ENCODE measurements around the gene CDHR2. TPM values are rescaled to one million over a fixed set of nuclear protein-coding genes. Genes with fewer than 3 reads are reported as not detected.

The CDHR2 gene
- total and polyA plus RNA-seq, 2 of the 13 experiments (the other 11 are each of a cell fraction or from before 2014, with no cell fraction given): 17.9 to 20.9 TPM

- CTCF ChIA-PET (ENCODE audit: low intra/inter-chr PET ratio, low total read pairs): no interaction called here
- no peak for ATAC-seq
- FAIRE-seq: no peak
Observed at GRCh38 chr5:176527246-176528222, 21.6 kb upstream of the CDHR2 start.

More at GRCh38 chr5:176527246-176528222, 21.6 kb upstream of the CDHR2 start:
- POLR2A ChIA-PET: interaction anchor here (0.6 to 1.3 kb wide), 4 partner anchors 8 to 22 kb away, joined by 3 to 4 read pairs (median 4); partner anchors contain the start of genes CDHR2 and RNF44
- DNase-seq (ENCODE audit: low spot score): no peak
- 94% methylated on average over 26 of the region's 34 CpGs for WGBS (ENCODE audit: low lambda C conversion rate)
- no peak overlapping the region for H3K4me3 ChIP-seq (replicated peaks in 1 of 3; ENCODE audit: insufficient read depth in 1 of 3, low read depth in 2 of 3, low read length in 3 of 3)
- TF ChIP-seq ZNF720 (CRISPR knock-in tag; IDR thresholded peaks at IDR 0.05): no peak
- TF ChIP-seq ZNF570 (CRISPR knock-in tag; IDR thresholded peaks at IDR 0.05; ENCODE audit: borderline replicate concordance): no peak
- TF ChIP-seq MXD1 (CRISPR knock-in tag; IDR thresholded peaks at IDR 0.05): no peak
- TF ChIP-seq ZC3H4 (CRISPR knock-in tag; IDR thresholded peaks at IDR 0.05; ENCODE audit: borderline replicate concordance): no peak
- TF ChIP-seq BCL3 (CRISPR knock-in tag; IDR thresholded peaks at IDR 0.05): no peak
- no peak for TF ChIP-seq ZNF331 (CRISPR knock-in tag; IDR thresholded peaks at IDR 0.05)
- peak; percentile 74 for TF ChIP-seq RBM22 (optimal IDR thresholded peaks at IDR 0.05; ENCODE audit: low read length)
- no peak for TF ChIP-seq MBD4 (IDR thresholded peaks at IDR 0.05; ENCODE audit: borderline replicate concordance, low read length)
- TF ChIP-seq AGO2 (optimal IDR thresholded peaks at IDR 0.05; ENCODE audit: low read depth, low read length): peak; percentile 80
- no peak for TF ChIP-seq FLYWCH1 (CRISPR knock-in tag; IDR thresholded peaks at IDR 0.05)
- no peak for TF ChIP-seq CBX1 (IDR thresholded peaks at IDR 0.05; ENCODE audit: low read depth)
- TF ChIP-seq KLF16 (CRISPR knock-in tag; IDR thresholded peaks at IDR 0.05): no peak
- peak; percentile 73 for TF ChIP-seq RBFOX2 (IDR thresholded peaks at IDR 0.05; ENCODE audit: low read depth, low read length)
- TF ChIP-seq MAZ (IDR thresholded peaks at IDR 0.05; ENCODE audit: borderline replicate concordance, low read depth, low read length): no peak
- no peak for TF ChIP-seq MAZ (CRISPR knock-in tag; IDR thresholded peaks at IDR 0.05; ENCODE audit: low read depth)
- H3K79me2 ChIP-seq (ENCODE audit: insufficient read depth, low read length): no peaks in the 10 kb centered on the region
- H3K27me3 ChIP-seq (ENCODE audit: control insufficient read depth in 1 of 2, insufficient read depth in 2 of 2, low read length in 2 of 2): no peaks in the 10 kb centered on the region; a peak in 1 of 5 replicates
- no peak overlapping the region for H3K4me2 ChIP-seq (ENCODE audit: low read depth, low read length)
- H3K9me3 ChIP-seq (ENCODE audit: low read length): no peaks in the 10 kb centered on the region
- intact Hi-C loops (cut with micrococcal nuclease; ENCODE audit: unreplicated experiment) (no loop called here), in situ Hi-C loops (cut with HindIII; ENCODE audit: extremely low pct_ligation_motif_present, low pct_unique_long_range_greater_than_20kb) (loop anchor here (25.0 kb wide), 1 partner anchor 835 kb away; the partner anchor contains the start of genes LMAN2 and RGS14)
- no peak overlapping the region for H3K9ac ChIP-seq (ENCODE audit: insufficient read depth, low read depth, low read length)
- H3K4me1 ChIP-seq (ENCODE audit: insufficient read depth, low read length): no peaks in the 10 kb centered on the region
- peaks cover 6% of the 10 kb centered on the region; the same call in 1 of the 2 replicates for H4K20me1 ChIP-seq (ENCODE audit: insufficient read depth, low read length)
- peaks cover 23 to 34% of the 10 kb centered on the region in 2 experiments for H3K36me3 ChIP-seq (replicated peaks in 1 of 2; ENCODE audit: control insufficient read depth in 1 of 2, insufficient read depth in 2 of 2, low read length in 2 of 2)
- no peak overlapping the region for H2AFZ ChIP-seq (ENCODE audit: low read length)
- no peak overlapping the region for H3K27ac ChIP-seq (ENCODE audit: extremely low read length, insufficient read depth, low read length)
- BruUV-seq (replicated peaks): TSS peak; percentile 35

Data from HepG2 (cell line).